ENCODE results near the gene CCDC157.

DNA sequence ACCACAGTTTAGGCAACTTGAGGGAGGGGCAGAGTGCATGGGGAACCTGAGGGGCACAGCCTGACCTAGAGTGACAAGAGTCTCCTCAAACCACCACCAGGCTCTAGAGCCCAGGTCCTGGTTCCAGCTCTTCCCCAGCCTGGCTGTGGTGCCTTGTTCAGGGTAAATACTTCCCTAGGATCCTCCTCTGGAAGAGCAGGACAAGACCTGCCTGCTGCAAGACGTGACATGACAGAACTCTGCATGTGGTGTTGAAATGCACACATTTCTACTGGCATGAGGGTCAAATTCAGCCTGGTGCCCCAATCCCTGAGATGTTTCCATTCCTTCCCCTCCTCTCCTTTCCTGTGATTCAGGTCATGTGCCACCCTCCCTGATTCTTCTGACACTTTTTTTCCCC, 43.4 kb downstream of the CCDC157 start:
- TF ChIP-seq POLR2AphosphoS5 (IDR thresholded peaks at IDR 0.05) (no peak), EZH2 (IDR thresholded peaks at IDR 0.05; ENCODE audit: borderline replicate concordance, insufficient read depth, low read length, poor library complexity, severe bottlenecking) (no peak), EP300 (conservative IDR thresholded peaks at IDR 0.05; ENCODE audit: poor library complexity, severe bottlenecking) (no peak), MXI1 (conservative IDR thresholded peaks at IDR 0.05; ENCODE audit: poor library complexity, severe bottlenecking) (no peak), RAD21 (conservative IDR thresholded peaks at IDR 0.05) (no peak), SMC3 (conservative IDR thresholded peaks at IDR 0.05; ENCODE audit: poor library complexity) (no peak)
- TF ChIP-seq, protein P1, sequence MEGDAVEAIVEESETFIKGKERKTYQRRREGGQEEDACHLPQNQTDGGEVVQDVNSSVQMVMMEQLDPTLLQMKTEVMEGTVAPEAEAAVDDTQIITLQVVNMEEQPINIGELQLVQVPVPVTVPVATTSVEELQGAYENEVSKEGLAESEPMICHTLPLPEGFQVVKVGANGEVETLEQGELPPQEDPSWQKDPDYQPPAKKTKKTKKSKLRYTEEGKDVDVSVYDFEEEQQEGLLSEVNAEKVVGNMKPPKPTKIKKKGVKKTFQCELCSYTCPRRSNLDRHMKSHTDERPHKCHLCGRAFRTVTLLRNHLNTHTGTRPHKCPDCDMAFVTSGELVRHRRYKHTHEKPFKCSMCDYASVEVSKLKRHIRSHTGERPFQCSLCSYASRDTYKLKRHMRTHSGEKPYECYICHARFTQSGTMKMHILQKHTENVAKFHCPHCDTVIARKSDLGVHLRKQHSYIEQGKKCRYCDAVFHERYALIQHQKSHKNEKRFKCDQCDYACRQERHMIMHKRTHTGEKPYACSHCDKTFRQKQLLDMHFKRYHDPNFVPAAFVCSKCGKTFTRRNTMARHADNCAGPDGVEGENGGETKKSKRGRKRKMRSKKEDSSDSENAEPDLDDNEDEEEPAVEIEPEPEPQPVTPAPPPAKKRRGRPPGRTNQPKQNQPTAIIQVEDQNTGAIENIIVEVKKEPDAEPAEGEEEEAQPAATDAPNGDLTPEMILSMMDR (IDR thresholded peaks at IDR 0.05; ENCODE audit: poor library complexity, severe bottlenecking) = no peak
- TF ChIP-seq, protein P2, sequence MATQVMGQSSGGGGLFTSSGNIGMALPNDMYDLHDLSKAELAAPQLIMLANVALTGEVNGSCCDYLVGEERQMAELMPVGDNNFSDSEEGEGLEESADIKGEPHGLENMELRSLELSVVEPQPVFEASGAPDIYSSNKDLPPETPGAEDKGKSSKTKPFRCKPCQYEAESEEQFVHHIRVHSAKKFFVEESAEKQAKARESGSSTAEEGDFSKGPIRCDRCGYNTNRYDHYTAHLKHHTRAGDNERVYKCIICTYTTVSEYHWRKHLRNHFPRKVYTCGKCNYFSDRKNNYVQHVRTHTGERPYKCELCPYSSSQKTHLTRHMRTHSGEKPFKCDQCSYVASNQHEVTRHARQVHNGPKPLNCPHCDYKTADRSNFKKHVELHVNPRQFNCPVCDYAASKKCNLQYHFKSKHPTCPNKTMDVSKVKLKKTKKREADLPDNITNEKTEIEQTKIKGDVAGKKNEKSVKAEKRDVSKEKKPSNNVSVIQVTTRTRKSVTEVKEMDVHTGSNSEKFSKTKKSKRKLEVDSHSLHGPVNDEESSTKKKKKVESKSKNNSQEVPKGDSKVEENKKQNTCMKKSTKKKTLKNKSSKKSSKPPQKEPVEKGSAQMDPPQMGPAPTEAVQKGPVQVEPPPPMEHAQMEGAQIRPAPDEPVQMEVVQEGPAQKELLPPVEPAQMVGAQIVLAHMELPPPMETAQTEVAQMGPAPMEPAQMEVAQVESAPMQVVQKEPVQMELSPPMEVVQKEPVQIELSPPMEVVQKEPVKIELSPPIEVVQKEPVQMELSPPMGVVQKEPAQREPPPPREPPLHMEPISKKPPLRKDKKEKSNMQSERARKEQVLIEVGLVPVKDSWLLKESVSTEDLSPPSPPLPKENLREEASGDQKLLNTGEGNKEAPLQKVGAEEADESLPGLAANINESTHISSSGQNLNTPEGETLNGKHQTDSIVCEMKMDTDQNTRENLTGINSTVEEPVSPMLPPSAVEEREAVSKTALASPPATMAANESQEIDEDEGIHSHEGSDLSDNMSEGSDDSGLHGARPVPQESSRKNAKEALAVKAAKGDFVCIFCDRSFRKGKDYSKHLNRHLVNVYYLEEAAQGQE (IDR thresholded peaks at IDR 0.05; ENCODE audit: borderline replicate concordance) = no peak
